Measurements from ENCODE around the gene RPS6KA6. TPM values are rescaled to one million over a fixed set of nuclear protein-coding genes. Genes with fewer than 3 reads are reported as not detected.

Gene RPS6KA6
- total RNA-seq, 1 donor from 2014 or later, result 36.0 TPM

DNA sequence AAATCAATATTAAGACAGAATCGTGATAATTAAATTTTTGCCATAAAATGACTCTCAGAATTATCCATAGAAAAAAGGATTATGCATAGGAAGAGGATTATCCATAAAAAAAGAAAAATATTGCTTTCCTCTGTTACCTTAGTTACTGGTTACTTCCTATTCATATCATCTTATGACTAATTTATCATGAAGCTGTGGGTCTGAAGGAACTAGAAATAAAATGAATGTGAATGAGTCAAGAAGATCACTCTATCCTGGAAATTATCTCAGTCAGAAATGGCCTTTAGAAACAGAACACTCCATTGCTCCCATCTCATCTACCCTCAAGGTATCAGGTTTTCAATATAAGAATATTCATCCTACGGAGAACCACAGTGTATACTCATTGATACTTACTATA, 19.4 kb downstream of the RPS6KA6 start:
- no peak overlapping the region for H3K27ac Mint-ChIP-seq (ENCODE audit: unreplicated experiment)
- no peak overlapping the region for H3K4me3 Mint-ChIP-seq (ENCODE audit: unreplicated experiment)
- H3K4me1 Mint-ChIP-seq (ENCODE audit: low read depth, unreplicated experiment), result peaks cover 1% of the 10 kb centered on the region
- no peaks in the 10 kb centered on the region for H3K27me3 Mint-ChIP-seq (ENCODE audit: unreplicated experiment)
- DNase-seq, result no peak
- TF ChIP-seq, protein P1, sequence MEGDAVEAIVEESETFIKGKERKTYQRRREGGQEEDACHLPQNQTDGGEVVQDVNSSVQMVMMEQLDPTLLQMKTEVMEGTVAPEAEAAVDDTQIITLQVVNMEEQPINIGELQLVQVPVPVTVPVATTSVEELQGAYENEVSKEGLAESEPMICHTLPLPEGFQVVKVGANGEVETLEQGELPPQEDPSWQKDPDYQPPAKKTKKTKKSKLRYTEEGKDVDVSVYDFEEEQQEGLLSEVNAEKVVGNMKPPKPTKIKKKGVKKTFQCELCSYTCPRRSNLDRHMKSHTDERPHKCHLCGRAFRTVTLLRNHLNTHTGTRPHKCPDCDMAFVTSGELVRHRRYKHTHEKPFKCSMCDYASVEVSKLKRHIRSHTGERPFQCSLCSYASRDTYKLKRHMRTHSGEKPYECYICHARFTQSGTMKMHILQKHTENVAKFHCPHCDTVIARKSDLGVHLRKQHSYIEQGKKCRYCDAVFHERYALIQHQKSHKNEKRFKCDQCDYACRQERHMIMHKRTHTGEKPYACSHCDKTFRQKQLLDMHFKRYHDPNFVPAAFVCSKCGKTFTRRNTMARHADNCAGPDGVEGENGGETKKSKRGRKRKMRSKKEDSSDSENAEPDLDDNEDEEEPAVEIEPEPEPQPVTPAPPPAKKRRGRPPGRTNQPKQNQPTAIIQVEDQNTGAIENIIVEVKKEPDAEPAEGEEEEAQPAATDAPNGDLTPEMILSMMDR (IDR thresholded peaks at IDR 0.05; ENCODE audit: partially characterized antibody, unreplicated experiment), result no peak
- no peaks in the 10 kb centered on the region for H3K9me3 Mint-ChIP-seq (ENCODE audit: unreplicated experiment)
- H3K36me3 Mint-ChIP-seq (ENCODE audit: unreplicated experiment), result no peaks in the 10 kb centered on the region

DNA sequence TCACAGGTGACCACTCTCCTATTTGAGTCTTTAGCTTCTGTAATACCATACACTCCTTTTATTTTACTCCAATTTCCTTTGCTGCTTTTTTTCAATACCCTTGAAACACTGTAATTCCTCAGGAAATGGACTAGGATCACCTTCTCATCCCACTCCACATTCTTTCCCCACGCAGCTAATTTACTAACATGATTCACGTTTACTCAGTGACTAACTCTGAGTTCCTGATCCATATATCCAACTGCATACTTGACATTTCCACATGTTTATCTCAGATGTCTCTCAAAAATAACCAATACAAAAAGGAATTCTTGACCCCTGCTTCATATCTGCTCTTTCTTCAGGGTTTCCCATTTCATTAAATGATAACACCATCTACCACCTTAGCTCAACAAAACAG, 19.9 kb downstream of the RPS6KA6 start:
- no peak for DNase-seq
- Mint-ChIP-seq H3K4me3 (ENCODE audit: unreplicated experiment) (no peak overlapping the region), H3K4me1 (ENCODE audit: low read depth, unreplicated experiment) (peaks cover 1% of the 10 kb centered on the region), H3K27me3 (ENCODE audit: unreplicated experiment) (no peaks in the 10 kb centered on the region), H3K9me3 (ENCODE audit: unreplicated experiment) (no peaks in the 10 kb centered on the region), H3K36me3 (ENCODE audit: unreplicated experiment) (no peaks in the 10 kb centered on the region), H3K27ac (ENCODE audit: unreplicated experiment) (no peak overlapping the region)
- TF ChIP-seq, protein P1 (IDR thresholded peaks at IDR 0.05; ENCODE audit: partially characterized antibody, unreplicated experiment), result no peak

DNA sequence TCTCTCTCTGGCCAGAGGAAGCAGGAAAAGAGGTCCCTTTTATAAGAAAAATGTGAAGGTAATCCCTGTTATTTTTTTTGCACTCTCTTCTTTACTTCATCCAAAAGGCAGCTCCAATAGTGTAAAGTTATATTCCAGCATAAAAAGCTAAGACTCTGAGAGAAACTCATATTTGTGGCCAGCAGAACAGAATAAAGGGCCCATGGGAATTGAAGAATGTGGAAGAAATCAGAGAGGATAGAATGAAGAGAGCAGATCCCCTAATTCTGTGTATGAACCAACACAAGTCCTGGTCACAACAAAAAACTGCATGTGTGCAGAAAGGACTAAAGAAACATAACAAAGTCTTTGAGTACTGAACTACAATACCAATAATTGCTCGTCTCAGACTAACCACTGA, 22.3 kb downstream of the RPS6KA6 start:
- Mint-ChIP-seq H3K4me3 (ENCODE audit: unreplicated experiment) (no peak overlapping the region), H3K27me3 (ENCODE audit: unreplicated experiment) (no peaks in the 10 kb centered on the region), H3K4me1 (ENCODE audit: low read depth, unreplicated experiment) (peaks cover 1% of the 10 kb centered on the region), H3K9me3 (ENCODE audit: unreplicated experiment) (no peaks in the 10 kb centered on the region), H3K36me3 (ENCODE audit: unreplicated experiment) (no peaks in the 10 kb centered on the region), H3K27ac (ENCODE audit: unreplicated experiment) (no peak overlapping the region)
- TF ChIP-seq, protein P1 (IDR thresholded peaks at IDR 0.05; ENCODE audit: partially characterized antibody, unreplicated experiment), result no peak
- no peak for DNase-seq

DNA sequence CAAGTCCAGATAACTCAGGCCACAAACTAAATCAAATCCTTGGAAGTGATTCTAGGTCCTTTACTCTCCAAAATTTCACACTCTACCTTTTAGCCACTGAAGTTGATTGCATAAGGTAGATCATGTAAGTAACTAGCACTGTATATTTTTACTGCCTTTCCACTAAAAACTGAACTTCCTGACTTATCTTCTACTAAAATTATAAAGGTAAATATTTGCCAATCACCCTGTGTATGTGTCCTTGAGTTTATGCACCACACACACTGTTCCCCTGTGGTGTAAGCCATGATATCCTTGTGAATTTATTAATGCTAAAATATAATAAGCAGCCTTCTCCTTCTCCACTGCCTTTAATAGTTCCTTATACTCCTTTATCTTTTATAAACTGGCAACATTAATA, 25.6 kb downstream of the RPS6KA6 start:
- Mint-ChIP-seq H3K9me3 (ENCODE audit: unreplicated experiment) (no peaks in the 10 kb centered on the region), H3K36me3 (ENCODE audit: unreplicated experiment) (no peaks in the 10 kb centered on the region), H3K4me3 (ENCODE audit: unreplicated experiment) (no peak overlapping the region), H3K27me3 (ENCODE audit: unreplicated experiment) (no peaks in the 10 kb centered on the region), H3K4me1 (ENCODE audit: low read depth, unreplicated experiment) (peaks cover 1% of the 10 kb centered on the region), H3K27ac (ENCODE audit: unreplicated experiment) (no peak overlapping the region)
- TF ChIP-seq, protein P1 (IDR thresholded peaks at IDR 0.05; ENCODE audit: partially characterized antibody, unreplicated experiment), result no peak
- no peak for DNase-seq

DNA sequence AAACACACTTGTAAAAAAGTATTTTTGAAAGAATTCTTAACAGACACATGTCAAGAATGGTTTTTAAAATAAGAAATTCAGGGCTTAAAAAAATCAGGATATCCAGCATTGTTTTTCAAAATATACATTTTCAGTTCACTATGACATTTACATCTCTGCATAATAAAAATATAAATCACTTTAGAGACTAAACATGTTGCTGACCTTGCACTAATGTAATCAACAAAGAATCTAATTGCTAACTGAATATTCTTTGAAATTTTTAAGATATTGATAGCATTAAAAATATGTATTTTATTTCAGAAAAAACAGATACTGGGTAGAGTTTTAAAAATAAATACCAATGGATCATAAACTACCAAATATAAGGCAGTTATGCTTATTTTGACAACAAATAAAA, 26.4 kb downstream of the RPS6KA6 start:
- H3K27ac Mint-ChIP-seq (ENCODE audit: unreplicated experiment), result no peak overlapping the region
- H3K4me1 Mint-ChIP-seq (ENCODE audit: low read depth, unreplicated experiment), result peaks cover 1% of the 10 kb centered on the region
- H3K9me3 Mint-ChIP-seq (ENCODE audit: unreplicated experiment), result no peaks in the 10 kb centered on the region
- no peak overlapping the region for H3K4me3 Mint-ChIP-seq (ENCODE audit: unreplicated experiment)
- TF ChIP-seq, protein P1 (IDR thresholded peaks at IDR 0.05; ENCODE audit: partially characterized antibody, unreplicated experiment), result no peak
- H3K27me3 Mint-ChIP-seq (ENCODE audit: unreplicated experiment), result no peaks in the 10 kb centered on the region
- H3K36me3 Mint-ChIP-seq (ENCODE audit: unreplicated experiment), result no peaks in the 10 kb centered on the region
- no peak for DNase-seq

Measured in glutamatergic neuron (in vitro differentiated cells).